NB4 (cell line): ENCODE results near the gene TMEM82.

Experiments used
- CTCF ChIP-seq: IDR thresholded peaks from one replicate; pipeline ENCODE4 v1.5.1; 2012; ENCODE audit warnings: low read depth, low read length
- MYC ChIP-seq: IDR thresholded peaks from 2 replicates; pipeline ENCODE4 v1.6.1; 2011; ENCODE audit warnings: low read depth, low read length

- no peak for TF ChIP-seq CTCF
- TF ChIP-seq MYC = no peak
Measured at GRCh38 chr1:15757575-15758342, 15.5 kb downstream of the TMEM82 start.
